K562 (cell line): ENCODE measurements around the gene MED22. TPM values are rescaled to one million over a fixed set of nuclear protein-coding genes. Genes with fewer than 3 reads are reported as not detected.

Experiments used
- ASH1L ChIP-seq: fragments of 450-650 bp; IDR thresholded peaks from 2 replicates; pipeline ENCODE4 v1.6.1; 2018; ENCODE audit warnings: borderline replicate concordance, mild to moderate bottlenecking, low read depth; ENCODE audit not compliant: partially characterized antibody
- ATF7 ChIP-seq: fragments of 450-650 bp; IDR thresholded peaks from 2 replicates; pipeline ENCODE4 v1.7.1; 2014; ENCODE audit warnings: mild to moderate bottlenecking, moderate library complexity
- BHLHE40 ChIP-seq: IDR thresholded peaks from 2 replicates; pipeline ENCODE4 v1.6.1; 2011; ENCODE audit warnings: low read length, improper control_type of control experiment
- CCNT2 ChIP-seq: IDR thresholded peaks from 2 replicates; pipeline ENCODE4 v1.6.1; 2011; ENCODE audit warnings: borderline replicate concordance, low read depth, mild to moderate bottlenecking, moderate library complexity, mixed read lengths, low read length; ENCODE audit not compliant: insufficient read length; ENCODE audit errors: extremely low read depth
- CHD1 ChIP-seq: fragments of 200-600 bp; sonication (generic); IDR thresholded peaks from one replicate; pipeline ENCODE4 v1.6.1; 2012; ENCODE audit warnings: mild to moderate bottlenecking, moderate library complexity, low read length, inconsistent platforms
- ETV6 ChIP-seq, 3 experiments: fragments of 150-350 bp in 1 of 3; sonication (generic) in 1 of 3; formaldehyde crosslinking in 1 of 3; IDR thresholded peaks; 2 replicates each; pipeline versions ENCODE4 v1.6.1 to v1.8.0; 2014 to 2022; ENCODE audit warnings: borderline replicate concordance in 2 of 3, low read depth in 2 of 3, antibody characterized with exemption in 1 of 3, low read length in 1 of 3, mild to moderate bottlenecking in 1 of 3, missing genetic modification reagents in 1 of 3
- IRF2 ChIP-seq: sonication (generic); formaldehyde crosslinking; IDR thresholded peaks from 2 replicates; pipeline ENCODE4 v1.8.1; 2022; ENCODE audit warnings: mild to moderate bottlenecking, missing genetic modification reagents
- LARP7 ChIP-seq: fragments of 450-650 bp; IDR thresholded peaks from 2 replicates; pipeline ENCODE4 v1.6.1; 2016
- MCM3 ChIP-seq: fragments of 450-650 bp; IDR thresholded peaks from 2 replicates; pipeline ENCODE4 v1.6.1; 2016
- NCOA6 ChIP-seq: fragments of 450-650 bp; IDR thresholded peaks from 2 replicates; pipeline ENCODE4 v1.6.1; 2017; ENCODE audit warnings: mild to moderate bottlenecking
- STAG1 ChIP-seq: sonication (generic); formaldehyde crosslinking; IDR thresholded peaks from 2 replicates; pipeline ENCODE4 v1.5.0; 2020; ENCODE audit warnings: missing genetic modification reagents, borderline replicate concordance
- ZBTB40 ChIP-seq, 2 experiments: fragments of 450-650 bp in 1 of 2; sonication (generic) in 1 of 2; formaldehyde crosslinking in 1 of 2; IDR thresholded peaks; 2 replicates each; pipeline versions ENCODE4 v1.7.1 to v1.9.0; 2016 to 2022; ENCODE audit warnings: inconsistent platforms in 1 of 2, mild to moderate bottlenecking in 1 of 2, missing genetic modification reagents in 1 of 2
- ZNF551 ChIP-seq: fragments of 250-450 bp; sonication (Bioruptor Pico); IDR thresholded peaks from 2 replicates; pipeline ENCODE4 v1.5.0; 2021; ENCODE audit warnings: mild to moderate bottlenecking, moderate library complexity
- polyA plus RNA-seq, 8 experiments: library from polyadenylated mRNA; depleted of rRNA in 4 of 8; stranded (reverse) in 5 of 8; unstranded in 3 of 8; fragments of >200 nt; fragmentation: Nextera tagmentation in 2 of 8; fragmentation: Illumina TruSeq in 1 of 8; extraction: Ambion mirVana in 2 of 8; extraction: Trizol in 1 of 8; gene quantifications; 2 replicates each; pipeline versions ENCODE4 v1.2.1 to v1.2.3, GENCODE V29; 2011 to 2014; ENCODE audit warnings: inconsistent platforms in 1 of 8, missing spikeins in 1 of 8
- total RNA-seq, 7 experiments: library from RNA; depleted of rRNA in 6 of 7; stranded (reverse); fragments of >200 nt in 6 of 7; fragmentation: Illumina TruSeq in 2 of 7; extraction: Trizol in 2 of 7; gene quantifications; 2 replicates each; pipeline versions ENCODE4 v1.2.1 to v1.2.3, GENCODE V29; 2011 to 2021; ENCODE audit warnings: low replicate concordance in 1 of 7
- TF ChIP-seq, protein P1 (sequence below): fragments of 450-650 bp; formaldehyde crosslinking; IDR thresholded peaks from 2 replicates; pipeline ENCODE4 v1.4.0; 2020; ENCODE audit warnings: mild to moderate bottlenecking, moderate library complexity
- TF ChIP-seq, protein P2 (sequence below): sonication (generic); formaldehyde crosslinking; IDR thresholded peaks from 2 replicates; pipeline ENCODE4 v1.8.0; 2022; ENCODE audit warnings: missing genetic modification reagents, mild to moderate bottlenecking, borderline replicate concordance

The MED22 gene
- total and polyA plus RNA-seq, 9 of the 15 experiments (the other 6 are each of a cell fraction or from before 2014, with no cell fraction given): 0.73 to 35.6 (median 22.3) TPM

DNA sequence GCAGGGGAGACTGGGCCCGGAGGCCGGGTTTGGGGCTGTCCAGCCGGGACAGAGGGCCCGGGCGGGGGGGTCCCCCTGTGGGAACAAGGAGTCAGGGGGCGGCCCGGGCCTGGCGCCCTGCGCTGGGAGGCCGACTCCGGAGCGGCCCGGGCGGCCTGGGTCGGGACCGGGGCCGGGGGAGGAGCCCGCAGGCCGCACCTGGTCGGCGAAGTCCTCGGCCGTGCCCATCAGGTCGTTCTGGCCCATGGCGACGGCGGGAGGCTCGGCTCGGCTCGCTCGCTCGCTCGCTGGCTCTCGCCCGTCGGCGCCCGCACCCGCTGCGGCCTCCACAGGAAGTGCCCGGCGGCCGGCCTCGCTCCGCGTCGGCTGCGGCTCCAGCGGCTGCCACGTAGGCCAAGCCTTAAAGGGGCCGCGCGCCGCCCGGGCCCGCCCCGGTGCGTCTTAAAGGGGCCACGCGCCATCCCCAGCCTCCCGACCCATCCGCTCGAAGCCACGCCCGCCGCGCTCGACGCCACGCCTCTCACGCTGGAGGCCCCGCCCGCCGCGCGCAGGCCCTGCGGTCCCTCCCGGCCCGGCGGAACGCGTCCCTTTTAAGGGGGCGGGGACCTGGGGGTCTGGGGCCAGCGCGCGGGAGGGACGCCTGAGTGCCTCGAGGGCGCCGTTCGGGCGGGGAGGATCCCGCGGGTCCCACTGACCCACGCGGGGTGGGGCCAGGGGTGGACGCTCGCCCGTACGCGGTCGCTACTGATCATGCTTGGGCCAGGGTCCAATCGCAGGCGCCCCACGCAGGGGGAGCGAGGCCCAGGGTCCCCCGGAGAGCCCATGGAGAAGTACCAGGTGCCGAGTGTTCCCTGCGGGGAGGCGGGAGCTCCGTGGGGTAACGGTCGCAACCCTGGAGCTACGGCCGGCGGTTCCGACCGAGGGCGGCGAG, 28.1 kb upstream of the MED22 start, which contains the start of the genes STKLD1 and SURF4 (continued):
- TF ChIP-seq ZNF551 (CRISPR knock-in tag) (no peak), ASH1L (no peak), ATF7 (no peak; the same call in 1 of the 2 replicates), ZBTB40 (IDR thresholded peaks at IDR 0.05) (no peak), ZBTB40 (CRISPR knock-in tag; IDR thresholded peaks at IDR 0.05) (0 out of 2 replicates have a peak, but pooled peaks have one; percentile 7), BHLHE40 (peak; percentile 38; the same call in 1 of the 2 replicates), ETV6 (IDR thresholded peaks at IDR 0.05; ENCODE audit: borderline replicate concordance in 1 of 2, low read depth in 2 of 2, low read length in 1 of 2) (no peak), ETV6 (CRISPR knock-in tag; IDR thresholded peaks at IDR 0.05; ENCODE audit: borderline replicate concordance) (peak; percentile 82; the same call in 1 of the 2 replicates), NCOA6 (no peak), STAG1 (CRISPR knock-in tag) (peak; percentile 46; the same call in 1 of the 2 replicates), LARP7 (no peak), CHD1 (no peak), MCM3 (no peak), CCNT2 (peak; percentile 84), IRF2 (CRISPR knock-in tag) (no peak)
- TF ChIP-seq, protein P1, sequence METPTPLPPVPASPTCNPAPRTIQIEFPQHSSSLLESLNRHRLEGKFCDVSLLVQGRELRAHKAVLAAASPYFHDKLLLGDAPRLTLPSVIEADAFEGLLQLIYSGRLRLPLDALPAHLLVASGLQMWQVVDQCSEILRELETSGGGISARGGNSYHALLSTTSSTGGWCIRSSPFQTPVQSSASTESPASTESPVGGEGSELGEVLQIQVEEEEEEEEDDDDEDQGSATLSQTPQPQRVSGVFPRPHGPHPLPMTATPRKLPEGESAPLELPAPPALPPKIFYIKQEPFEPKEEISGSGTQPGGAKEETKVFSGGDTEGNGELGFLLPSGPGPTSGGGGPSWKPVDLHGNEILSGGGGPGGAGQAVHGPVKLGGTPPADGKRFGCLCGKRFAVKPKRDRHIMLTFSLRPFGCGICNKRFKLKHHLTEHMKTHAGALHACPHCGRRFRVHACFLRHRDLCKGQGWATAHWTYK: no peak; the same call in 1 of the 2 replicates
- TF ChIP-seq, protein P2, sequence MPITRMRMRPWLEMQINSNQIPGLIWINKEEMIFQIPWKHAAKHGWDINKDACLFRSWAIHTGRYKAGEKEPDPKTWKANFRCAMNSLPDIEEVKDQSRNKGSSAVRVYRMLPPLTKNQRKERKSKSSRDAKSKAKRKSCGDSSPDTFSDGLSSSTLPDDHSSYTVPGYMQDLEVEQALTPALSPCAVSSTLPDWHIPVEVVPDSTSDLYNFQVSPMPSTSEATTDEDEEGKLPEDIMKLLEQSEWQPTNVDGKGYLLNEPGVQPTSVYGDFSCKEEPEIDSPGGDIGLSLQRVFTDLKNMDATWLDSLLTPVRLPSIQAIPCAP (CRISPR knock-in tag): peak; percentile 68; the same call in 1 of the 2 replicates
